ENCODE measurements around the gene PANX1.

Gene PANX1

GRCh38 chr11:94194712-94195111 is 66.1 kb downstream of the PANX1 start:
- intact Hi-C loops (cut with micrococcal nuclease) = no loop called here
- Mint-ChIP-seq H3K27ac (no peak overlapping the region), H3K9me3 (no peaks in the 10 kb centered on the region), H3K4me1 (ENCODE audit: low read depth) (no peaks in the 10 kb centered on the region), H3K4me3 (no peak overlapping the region), H3K27me3 (no peaks in the 10 kb centered on the region), H3K36me3 (ENCODE audit: low read depth) (no peaks in the 10 kb centered on the region)

GRCh38 chr11:94196363-94196762 is 67.7 kb downstream of the PANX1 start:
- Mint-ChIP-seq H3K4me1 (ENCODE audit: low read depth) (no peaks in the 10 kb centered on the region), H3K4me3 (no peak overlapping the region), H3K36me3 (ENCODE audit: low read depth) (no peaks in the 10 kb centered on the region), H3K27ac (no peak overlapping the region), H3K27me3 (no peaks in the 10 kb centered on the region), H3K9me3 (no peaks in the 10 kb centered on the region)
- intact Hi-C loops (cut with micrococcal nuclease) = no loop called here

GRCh38 chr11:94198718-94199117 is 70.1 kb downstream of the PANX1 start:
- intact Hi-C loops (cut with micrococcal nuclease) = no loop called here
- Mint-ChIP-seq H3K27me3 (no peaks in the 10 kb centered on the region), H3K36me3 (ENCODE audit: low read depth) (no peaks in the 10 kb centered on the region), H3K4me1 (ENCODE audit: low read depth) (no peaks in the 10 kb centered on the region), H3K4me3 (no peak overlapping the region), H3K27ac (no peak overlapping the region), H3K9me3 (no peaks in the 10 kb centered on the region)

- no peaks in the 10 kb centered on the region for H3K36me3 Mint-ChIP-seq (ENCODE audit: low read depth)
- H3K4me1 Mint-ChIP-seq (ENCODE audit: low read depth) = no peaks in the 10 kb centered on the region
Observed at GRCh38 chr11:94199136-94200130, 70.8 kb downstream of the PANX1 start.

GRCh38 chr11:94201004-94201465 is 72.4 kb downstream of the PANX1 start:
- H3K9me3 Mint-ChIP-seq = no peaks in the 10 kb centered on the region
- peaks cover 2% of the 10 kb centered on the region for H3K27me3 Mint-ChIP-seq
- H3K4me1 Mint-ChIP-seq (ENCODE audit: low read depth) = no peaks in the 10 kb centered on the region
- intact Hi-C loops (cut with micrococcal nuclease) = no loop called here
- no peak overlapping the region for H3K4me3 Mint-ChIP-seq
- no peak overlapping the region for H3K27ac Mint-ChIP-seq
- no peaks in the 10 kb centered on the region for H3K36me3 Mint-ChIP-seq (ENCODE audit: low read depth)

More at GRCh38 chr11:94199136-94200130, 70.8 kb downstream of the PANX1 start:
- Mint-ChIP-seq H3K27me3 (no peaks in the 10 kb centered on the region), H3K4me3 (no peak overlapping the region), H3K9me3 (no peaks in the 10 kb centered on the region), H3K27ac (no peak overlapping the region)
- intact Hi-C loops (cut with micrococcal nuclease) = no loop called here

GRCh38 chr11:94203070-94203469 is 74.4 kb downstream of the PANX1 start:
- Mint-ChIP-seq H3K36me3 (ENCODE audit: low read depth) (no peaks in the 10 kb centered on the region), H3K4me1 (ENCODE audit: low read depth) (no peaks in the 10 kb centered on the region), H3K9me3 (no peaks in the 10 kb centered on the region), H3K4me3 (no peak overlapping the region), H3K27ac (no peak overlapping the region), H3K27me3 (peaks cover 2% of the 10 kb centered on the region)
- intact Hi-C loops (cut with micrococcal nuclease) = no loop called here

- no peak overlapping the region for H3K4me3 Mint-ChIP-seq
- intact Hi-C loops (cut with micrococcal nuclease) = no loop called here
- H3K36me3 Mint-ChIP-seq (ENCODE audit: low read depth) = no peaks in the 10 kb centered on the region
- no peaks in the 10 kb centered on the region for H3K27me3 Mint-ChIP-seq
- H3K4me1 Mint-ChIP-seq (ENCODE audit: low read depth) = no peaks in the 10 kb centered on the region
- H3K27ac Mint-ChIP-seq = no peak overlapping the region
- peaks cover 9% of the 10 kb centered on the region for H3K9me3 Mint-ChIP-seq
Observed at GRCh38 chr11:94211261-94211830, 82.7 kb downstream of the PANX1 start.

GRCh38 chr11:94212898-94213297 is 84.3 kb downstream of the PANX1 start:
- Mint-ChIP-seq H3K4me3 (no peak overlapping the region), H3K9me3 (peaks cover 11% of the 10 kb centered on the region), H3K4me1 (ENCODE audit: low read depth) (no peaks in the 10 kb centered on the region), H3K27me3 (no peaks in the 10 kb centered on the region), H3K36me3 (ENCODE audit: low read depth) (no peaks in the 10 kb centered on the region), H3K27ac (no peak overlapping the region)
- intact Hi-C loops (cut with micrococcal nuclease) = no loop called here

GRCh38 chr11:94217705-94218104 is 89.1 kb downstream of the PANX1 start:
- H3K36me3 Mint-ChIP-seq (ENCODE audit: low read depth) = no peaks in the 10 kb centered on the region
- no peaks in the 10 kb centered on the region for H3K27me3 Mint-ChIP-seq
- H3K4me1 Mint-ChIP-seq (ENCODE audit: low read depth) = no peaks in the 10 kb centered on the region

GRCh38 chr11:94218372-94218771 is 89.7 kb downstream of the PANX1 start:
- Mint-ChIP-seq H3K36me3 (ENCODE audit: low read depth) (no peaks in the 10 kb centered on the region), H3K27me3 (no peaks in the 10 kb centered on the region), H3K4me3 (no peak overlapping the region), H3K27ac (no peak overlapping the region), H3K9me3 (peaks cover 43% of the 10 kb centered on the region), H3K4me1 (ENCODE audit: low read depth) (no peaks in the 10 kb centered on the region)
- intact Hi-C loops (cut with micrococcal nuclease) = no loop called here

More at GRCh38 chr11:94217705-94218104, 89.1 kb downstream of the PANX1 start:
- H3K27ac Mint-ChIP-seq = no peak overlapping the region
- peaks cover 44% of the 10 kb centered on the region for H3K9me3 Mint-ChIP-seq
- no peak overlapping the region for H3K4me3 Mint-ChIP-seq
- intact Hi-C loops (cut with micrococcal nuclease) = no loop called here

- H3K4me3 Mint-ChIP-seq = no peak overlapping the region
- no peaks in the 10 kb centered on the region for H3K4me1 Mint-ChIP-seq (ENCODE audit: low read depth)
- intact Hi-C loops (cut with micrococcal nuclease) = no loop called here
- H3K27me3 Mint-ChIP-seq = no peaks in the 10 kb centered on the region
- no peaks in the 10 kb centered on the region for H3K36me3 Mint-ChIP-seq (ENCODE audit: low read depth)
- H3K27ac Mint-ChIP-seq = no peak overlapping the region
- peaks cover 43% of the 10 kb centered on the region for H3K9me3 Mint-ChIP-seq
Observed at GRCh38 chr11:94219771-94220170, 91.1 kb downstream of the PANX1 start.

GRCh38 chr11:94224078-94224477 is 95.4 kb downstream of the PANX1 start:
- H3K9me3 Mint-ChIP-seq = peaks cover 29% of the 10 kb centered on the region
- H3K4me1 Mint-ChIP-seq (ENCODE audit: low read depth) = no peaks in the 10 kb centered on the region
- H3K4me3 Mint-ChIP-seq = no peak overlapping the region

More at GRCh38 chr11:94224078-94224477, 95.4 kb downstream of the PANX1 start:
- intact Hi-C loops (cut with micrococcal nuclease) = no loop called here
- Mint-ChIP-seq H3K36me3 (ENCODE audit: low read depth) (no peaks in the 10 kb centered on the region), H3K27ac (no peak overlapping the region), H3K27me3 (no peaks in the 10 kb centered on the region)

All from dendritic cell treated with granulocyte-macrophage colony-stimulating factor and Interleukin-4, amounts not matched to agents 40 ng/mL and 50 ng/mL, for 4 days (primary cell).